Calu3 (cell line): ENCODE data around the gene HDX. TPM values are rescaled to one million over a fixed set of nuclear protein-coding genes. Genes with fewer than 3 reads are reported as not detected.

Source experiments
- BruUV-seq: library from RNA; stranded (reverse); fragments of 400-500 nt; replicated peaks from 2 replicates; lab custom pipeline; 2021; lab: Mats Ljungman, UMichigan
- CTCF ChIA-PET: fragments of 300-600 bp; sonication (Branson Sonifier 250); formaldehyde crosslinking; loops from one replicate; lab custom pipeline; 2022; ENCODE audit warnings: antibody characterized with exemption; lab: Charles Lee
- DNase-seq: peaks from one replicate; pipeline ENCODE4 v3.0.0; 2022
- H3K27ac Mint-ChIP-seq: one replicate; pipeline ENCODE4 v1.8.0; 2022; ENCODE audit warnings: mixed read lengths; ENCODE audit not compliant: unreplicated experiment
- H3K27me3 Mint-ChIP-seq: one replicate; pipeline ENCODE4 v1.8.0; 2022; ENCODE audit warnings: mixed read lengths; ENCODE audit not compliant: unreplicated experiment
- H3K36me3 Mint-ChIP-seq: one replicate; pipeline ENCODE4 v1.8.0; 2022; ENCODE audit warnings: mild to moderate bottlenecking, moderate library complexity, mixed read lengths; ENCODE audit not compliant: insufficient read depth, unreplicated experiment
- H3K4me1 Mint-ChIP-seq: one replicate; pipeline ENCODE4 v1.8.0; 2022; ENCODE audit warnings: mild to moderate bottlenecking, low read depth, mixed read lengths; ENCODE audit not compliant: unreplicated experiment
- H3K4me3 Mint-ChIP-seq: one replicate; pipeline ENCODE4 v1.8.0; 2022; ENCODE audit warnings: mild to moderate bottlenecking, low read depth, moderate library complexity, mixed read lengths; ENCODE audit not compliant: unreplicated experiment
- H3K9me3 Mint-ChIP-seq: one replicate; pipeline ENCODE4 v1.8.0; 2022; ENCODE audit warnings: low read depth, mixed read lengths; ENCODE audit not compliant: unreplicated experiment
- CTCF ChIP-seq: fragments of 200-600 bp; IDR thresholded peaks from one replicate; pipeline ENCODE4 v1.8.0; 2022; ENCODE audit warnings: antibody characterized with exemption; ENCODE audit not compliant: unreplicated experiment
- intact Hi-C: fragments of 100-400 bp; cut with micrococcal nuclease; formaldehyde crosslinking; loops from one replicate; pipeline ENCODE4 v1.10.0; 2022; ENCODE audit not compliant: unreplicated experiment
- total RNA-seq: library from RNA; stranded (reverse); gene quantifications from 2 replicates; pipeline ENCODE4 v1.2.3, GENCODE V29; 2022

HDX gene
- total RNA-seq, 1 experiment from 2014 or later: 8.3 TPM

GRCh38 chrX:84441143-84441542 lies 61.1 kb downstream of the HDX start:
- Mint-ChIP-seq H3K27me3 (no peaks in the 10 kb centered on the region), H3K4me1 (no peaks in the 10 kb centered on the region), H3K27ac (no peak overlapping the region), H3K4me3 (no peak overlapping the region), H3K36me3 (no peaks in the 10 kb centered on the region), H3K9me3 (no peaks in the 10 kb centered on the region)
- CTCF ChIA-PET: no interaction called here
- DNase-seq: no peak
- intact Hi-C loops: no loop called here
- no peak for TF ChIP-seq CTCF
- no TSS peak for BruUV-seq

GRCh38 chrX:84415140-84415539 lies 87.1 kb downstream of the HDX start:
- CTCF ChIA-PET: no interaction called here
- H3K27me3 Mint-ChIP-seq: no peaks in the 10 kb centered on the region
- TF ChIP-seq CTCF: no peak
- no TSS peak for BruUV-seq
- no peak for DNase-seq
- H3K4me3 Mint-ChIP-seq: no peak overlapping the region
- H3K9me3 Mint-ChIP-seq: peaks cover 7% of the 10 kb centered on the region
- no peaks in the 10 kb centered on the region for H3K4me1 Mint-ChIP-seq
- no peaks in the 10 kb centered on the region for H3K36me3 Mint-ChIP-seq
- intact Hi-C loops: no loop called here
- H3K27ac Mint-ChIP-seq: no peak overlapping the region

- TF ChIP-seq CTCF: no peak
- H3K4me1 Mint-ChIP-seq: no peaks in the 10 kb centered on the region
- intact Hi-C loops: no loop called here
- no peaks in the 10 kb centered on the region for H3K27me3 Mint-ChIP-seq
- H3K4me3 Mint-ChIP-seq: no peak overlapping the region
- peaks cover 3% of the 10 kb centered on the region for H3K9me3 Mint-ChIP-seq
- CTCF ChIA-PET: no interaction called here
- no peak overlapping the region for H3K27ac Mint-ChIP-seq
- no peaks in the 10 kb centered on the region for H3K36me3 Mint-ChIP-seq
- BruUV-seq: no TSS peak
- DNase-seq: no peak
These were observed 138.6 kb downstream of the HDX start for GRCh38 chrX:84363663-84364062.

- intact Hi-C loops: no loop called here
- Mint-ChIP-seq H3K4me1 (no peaks in the 10 kb centered on the region), H3K4me3 (no peak overlapping the region), H3K9me3 (peaks cover 3% of the 10 kb centered on the region), H3K36me3 (no peaks in the 10 kb centered on the region), H3K27me3 (no peaks in the 10 kb centered on the region), H3K27ac (no peak overlapping the region)
- no peak for DNase-seq
- CTCF ChIA-PET: no interaction called here
- no TSS peak for BruUV-seq
- no peak for TF ChIP-seq CTCF
These were observed 139.2 kb downstream of the HDX start for GRCh38 chrX:84363051-84363450.
